Colonic mucosa (tissue), 4 donors: ENCODE data around the gene RALGAPA1. TPM values are rescaled to one million over a fixed set of nuclear protein-coding genes. Genes with fewer than 3 reads are reported as not detected.

Source experiments
- DNase-seq: peaks from one replicate; pipeline ENCODE4 v3.0.0-alpha.2; 2020
- H3K27ac ChIP-seq: fragments of 200-600 bp; one replicate; pipeline ENCODE4 v1.8.0; 2021
- H3K27me3 ChIP-seq: fragments of 200-600 bp; one replicate; pipeline ENCODE4 v1.8.0; 2021
- H3K36me3 ChIP-seq: fragments of 200-600 bp; one replicate; pipeline ENCODE4 v1.8.0; 2021
- H3K4me1 ChIP-seq: fragments of 200-600 bp; one replicate; pipeline ENCODE4 v1.8.0; 2021; ENCODE audit warnings: mild to moderate bottlenecking
- H3K4me3 ChIP-seq: fragments of 200-600 bp; one replicate; pipeline ENCODE4 v1.8.0; 2021
- H3K9ac ChIP-seq, 2 donors: one replicate each; pipeline ENCODE4 v1.7.0; 2013; ENCODE audit warnings: control low read depth in 2 of 2, low read depth in 2 of 2, low read length in 2 of 2
- H3K9me3 ChIP-seq: fragments of 200-600 bp; one replicate; pipeline ENCODE4 v1.8.0; 2021
- intact Hi-C: fragments of 100-400 bp; cut with DNase I; formaldehyde crosslinking; loops from one replicate; pipeline ENCODE4 v1.14.1; 2022
- total RNA-seq, 2 donors: library from RNA; stranded (reverse); fragmentation: NEBNext Ultra II Directional in 1 of 2; extraction: Animal tissue kit (Norgen Biotek cat#: 25700) in 1 of 2; gene quantifications; one replicate each; pipeline ENCODE4 v1.2.1, GENCODE V29; 2021
- TF ChIP-seq, protein P1 (sequence below): fragments of 200-600 bp; IDR thresholded peaks from one replicate; pipeline ENCODE4 v1.8.0; 2022; ENCODE audit warnings: antibody characterized with exemption, mild to moderate bottlenecking
- donor health status: healthy.
- donor health status: DM: no; HTN: no; CAD: no.
- donor health status: DM: no; HTN: no; CAD: no.

The RALGAPA1 gene
- total RNA-seq, 2 donors from 2014 or later: 68.4 to 69.8 TPM

GRCh38 chr14:35533357-35534207 lies 275.5 kb downstream of the RALGAPA1 start, which contains the start of gene INSM2:
INSM2 (plus strand) TSS chr14:35534164; CDS start chr14:35534253, 89 bp downstream.
- peak; percentile 78 for DNase-seq
- Histone ChIP-seq H3K27me3 (peaks cover 41% of the 10 kb centered on the region), H3K27ac (no peak within 1 kb of the TSS), H3K9me3 (no peaks in the 10 kb centered on the region), H3K9ac (peak within 1 kb of the TSS in 1 of 2 donors; percentile 17), H3K4me1 (peaks cover 5% of the 10 kb centered on the region), H3K4me3 (peak within 1 kb of the TSS; percentile 57), H3K36me3 (no peaks in the 10 kb centered on the region)
- intact Hi-C loops: no loop called here
- TF ChIP-seq, protein P1, sequence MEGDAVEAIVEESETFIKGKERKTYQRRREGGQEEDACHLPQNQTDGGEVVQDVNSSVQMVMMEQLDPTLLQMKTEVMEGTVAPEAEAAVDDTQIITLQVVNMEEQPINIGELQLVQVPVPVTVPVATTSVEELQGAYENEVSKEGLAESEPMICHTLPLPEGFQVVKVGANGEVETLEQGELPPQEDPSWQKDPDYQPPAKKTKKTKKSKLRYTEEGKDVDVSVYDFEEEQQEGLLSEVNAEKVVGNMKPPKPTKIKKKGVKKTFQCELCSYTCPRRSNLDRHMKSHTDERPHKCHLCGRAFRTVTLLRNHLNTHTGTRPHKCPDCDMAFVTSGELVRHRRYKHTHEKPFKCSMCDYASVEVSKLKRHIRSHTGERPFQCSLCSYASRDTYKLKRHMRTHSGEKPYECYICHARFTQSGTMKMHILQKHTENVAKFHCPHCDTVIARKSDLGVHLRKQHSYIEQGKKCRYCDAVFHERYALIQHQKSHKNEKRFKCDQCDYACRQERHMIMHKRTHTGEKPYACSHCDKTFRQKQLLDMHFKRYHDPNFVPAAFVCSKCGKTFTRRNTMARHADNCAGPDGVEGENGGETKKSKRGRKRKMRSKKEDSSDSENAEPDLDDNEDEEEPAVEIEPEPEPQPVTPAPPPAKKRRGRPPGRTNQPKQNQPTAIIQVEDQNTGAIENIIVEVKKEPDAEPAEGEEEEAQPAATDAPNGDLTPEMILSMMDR: no peak

GRCh38 chr14:35532783-35533356 lies 276.2 kb downstream of the RALGAPA1 start:
- no peak overlapping the region for H3K9ac ChIP-seq
- no peaks in the 10 kb centered on the region for H3K36me3 ChIP-seq
- peaks cover 5% of the 10 kb centered on the region for H3K4me1 ChIP-seq
- H3K9me3 ChIP-seq: no peaks in the 10 kb centered on the region
- DNase-seq: no peak
- H3K27me3 ChIP-seq: peaks cover 41% of the 10 kb centered on the region
- H3K27ac ChIP-seq: no peak overlapping the region
- H3K4me3 ChIP-seq: peak overlapping the region; percentile 57
- intact Hi-C loops: no loop called here
- TF ChIP-seq, protein P1: no peak

DNA sequence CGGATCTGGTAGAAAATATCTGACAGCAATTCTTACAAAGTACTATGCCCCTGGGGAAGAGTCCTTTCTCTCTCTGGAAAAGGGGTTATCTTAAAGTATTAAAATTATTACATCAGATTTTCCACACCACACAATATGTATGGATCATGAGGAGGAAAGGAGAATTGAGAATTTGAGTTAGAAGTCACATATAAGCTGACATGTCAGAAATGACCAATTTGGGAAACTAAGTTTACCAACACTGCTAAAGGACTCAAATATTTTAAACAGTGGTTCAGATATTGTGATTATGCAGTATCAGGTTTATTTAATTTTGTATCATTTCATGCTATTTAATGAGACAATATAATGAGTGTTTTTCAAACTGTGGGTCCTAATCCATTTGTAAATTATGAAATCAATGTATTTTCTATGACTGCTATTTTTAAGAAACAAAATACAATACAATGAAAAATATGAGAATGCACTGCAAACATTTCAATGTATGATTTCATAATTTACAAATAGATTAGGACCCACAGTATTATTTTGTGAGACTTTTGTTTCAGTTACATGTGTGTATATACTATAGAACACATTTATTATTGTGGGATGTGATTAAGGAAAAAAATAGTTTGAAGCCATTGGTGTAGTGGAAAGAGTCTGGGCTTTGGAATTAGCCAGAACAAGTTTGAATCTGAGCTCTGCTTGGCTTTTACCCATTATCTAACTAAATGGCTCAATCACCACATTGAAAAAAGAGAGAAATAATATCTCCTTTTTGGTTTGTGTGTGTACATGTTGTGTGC lies 276.9 kb downstream of the RALGAPA1 start:
- intact Hi-C loops: no loop called here
- no peaks in the 10 kb centered on the region for H3K9me3 ChIP-seq
- H3K27ac ChIP-seq: no peak overlapping the region
- no peak overlapping the region for H3K4me3 ChIP-seq
- H3K36me3 ChIP-seq: no peaks in the 10 kb centered on the region
- DNase-seq: no peak
- TF ChIP-seq, protein P1: no peak
- peaks cover 41% of the 10 kb centered on the region for H3K27me3 ChIP-seq
- no peak overlapping the region for H3K9ac ChIP-seq
- H3K4me1 ChIP-seq: peaks cover 5% of the 10 kb centered on the region

- Histone ChIP-seq H3K27me3 (peaks cover 5% of the 10 kb centered on the region), H3K9me3 (no peaks in the 10 kb centered on the region), H3K36me3 (no peaks in the 10 kb centered on the region), H3K27ac (no peak overlapping the region), H3K4me3 (no peak overlapping the region), H3K4me1 (no peaks in the 10 kb centered on the region), H3K9ac (no peak overlapping the region)
- TF ChIP-seq, protein P1: no peak
- intact Hi-C loops: no loop called here
- DNase-seq: no peak
Measured at GRCh38 chr14:35526962-35527361, 282.1 kb downstream of the RALGAPA1 start.

DNA sequence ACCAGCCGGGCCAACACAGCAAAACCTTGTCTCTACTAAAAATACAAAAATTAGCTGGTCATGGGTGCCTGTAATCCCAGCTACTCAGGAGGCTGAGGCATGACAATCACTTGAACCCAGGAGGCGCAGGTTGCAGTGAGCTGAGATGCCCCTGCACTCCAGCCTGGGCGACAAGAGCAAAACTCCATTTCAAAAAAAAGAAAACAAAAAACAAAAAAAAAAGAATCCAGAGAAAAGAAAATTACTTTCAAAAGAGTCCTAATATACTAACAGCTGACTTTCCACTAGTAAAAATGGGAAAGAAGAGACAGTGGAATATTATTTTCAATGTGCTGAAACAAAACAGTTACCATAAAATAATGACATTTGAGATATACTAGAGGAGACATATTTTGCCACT lies 283.4 kb downstream of the RALGAPA1 start:
- Histone ChIP-seq H3K36me3 (no peaks in the 10 kb centered on the region), H3K27me3 (no peaks in the 10 kb centered on the region), H3K4me3 (no peak overlapping the region), H3K9me3 (no peaks in the 10 kb centered on the region), H3K27ac (no peak overlapping the region), H3K4me1 (no peaks in the 10 kb centered on the region), H3K9ac (no peak overlapping the region)
- intact Hi-C loops: no loop called here
- TF ChIP-seq, protein P1: no peak
- DNase-seq: no peak
